ENCODE measurements around the gene MPO.

Gene MPO

GRCh38 chr17:58273453-58274104 is 7.2 kb downstream of the MPO start:
- H3K9ac ChIP-seq (ENCODE audit: low read length) = no peak overlapping the region
- no peak overlapping the region for H3K27ac ChIP-seq (ENCODE audit: low read depth, low read length)
- H3K4me1 ChIP-seq (ENCODE audit: control insufficient read depth, low read depth, low read length) = no peaks in the 10 kb centered on the region
- no peaks in the 10 kb centered on the region for H3K36me3 ChIP-seq (ENCODE audit: control insufficient read depth, insufficient read depth, low read length)
- H3K4me2 ChIP-seq (ENCODE audit: low read length) = no peak overlapping the region
- H3K79me2 ChIP-seq (ENCODE audit: control insufficient read depth, insufficient read depth, low read length) = no peaks in the 10 kb centered on the region
- H3K27me3 ChIP-seq (ENCODE audit: insufficient read depth, low read length, poor library complexity) = no peaks in the 10 kb centered on the region
- no peak overlapping the region for H2BK15ac ChIP-seq (replicated peaks; ENCODE audit: low read depth)
- H4K5ac ChIP-seq (ENCODE audit: low read length) = no peak overlapping the region
- DNase-seq = no peak
- no CpG with 5 or more reads among the region's 15 CpGs for WGBS (ENCODE audit: extremely low coverage, insufficient coverage, low lambda C conversion rate)
- H4K8ac ChIP-seq (ENCODE audit: low read depth, low read length) = no peak overlapping the region
- H2BK5ac ChIP-seq (ENCODE audit: low read length) = no peak overlapping the region
- H3K4me3 ChIP-seq (ENCODE audit: low read length) = no peak overlapping the region
- no peak overlapping the region for H2BK120ac ChIP-seq (ENCODE audit: low read depth, low read length)
- no peak overlapping the region for H3K4ac ChIP-seq (ENCODE audit: low read depth, low read length)
- no peak overlapping the region for H3K18ac ChIP-seq (ENCODE audit: low read length)
- no peak overlapping the region for H3K23ac ChIP-seq (ENCODE audit: low read length)
- no peak overlapping the region for H2AK5ac ChIP-seq (ENCODE audit: low read length)
- no peaks in the 10 kb centered on the region for H3K79me1 ChIP-seq (ENCODE audit: low read length)
- no peak overlapping the region for H3K56ac ChIP-seq (ENCODE audit: low read length)

GRCh38 chr17:58272367-58273280 is 8.1 kb downstream of the MPO start:
- Histone ChIP-seq H3K27ac (ENCODE audit: low read depth, low read length) (no peak overlapping the region), H3K18ac (ENCODE audit: low read length) (no peak overlapping the region), H3K23ac (ENCODE audit: low read length) (no peak overlapping the region), H3K4ac (ENCODE audit: low read depth, low read length) (no peak overlapping the region), H3K56ac (ENCODE audit: low read length) (no peak overlapping the region), H2BK120ac (ENCODE audit: low read depth, low read length) (no peak overlapping the region), H3K4me1 (ENCODE audit: control insufficient read depth, low read depth, low read length) (no peaks in the 10 kb centered on the region), H2BK15ac (replicated peaks; ENCODE audit: low read depth) (no peak overlapping the region), H3K79me1 (ENCODE audit: low read length) (no peaks in the 10 kb centered on the region), H4K5ac (ENCODE audit: low read length) (no peak overlapping the region), H3K27me3 (ENCODE audit: insufficient read depth, low read length, poor library complexity) (no peaks in the 10 kb centered on the region), H3K4me3 (ENCODE audit: low read length) (no peak overlapping the region), H2BK5ac (ENCODE audit: low read length) (no peak overlapping the region), H2AK5ac (ENCODE audit: low read length) (no peak overlapping the region), H4K8ac (ENCODE audit: low read depth, low read length) (no peak overlapping the region), H3K9ac (ENCODE audit: low read length) (no peak overlapping the region), H3K79me2 (ENCODE audit: control insufficient read depth, insufficient read depth, low read length) (no peaks in the 10 kb centered on the region), H3K4me2 (ENCODE audit: low read length) (no peak overlapping the region), H3K36me3 (ENCODE audit: control insufficient read depth, insufficient read depth, low read length) (no peaks in the 10 kb centered on the region)
- no CpG with 5 or more reads among the region's 12 CpGs for WGBS (ENCODE audit: extremely low coverage, insufficient coverage, low lambda C conversion rate)
- DNase-seq = no peak

GRCh38 chr17:58271216-58271931 is 9.4 kb downstream of the MPO start:
- H3K23ac ChIP-seq (ENCODE audit: low read length) = no peak overlapping the region
- no peaks in the 10 kb centered on the region for H3K79me2 ChIP-seq (ENCODE audit: control insufficient read depth, insufficient read depth, low read length)
- H3K27me3 ChIP-seq (ENCODE audit: insufficient read depth, low read length, poor library complexity) = no peaks in the 10 kb centered on the region
- DNase-seq = no peak
- no peak overlapping the region for H3K18ac ChIP-seq (ENCODE audit: low read length)
- no peak overlapping the region for H3K56ac ChIP-seq (ENCODE audit: low read length)
- H4K5ac ChIP-seq (ENCODE audit: low read length) = no peak overlapping the region
- no peak overlapping the region for H4K8ac ChIP-seq (ENCODE audit: low read depth, low read length)
- H2BK15ac ChIP-seq (replicated peaks; ENCODE audit: low read depth) = no peak overlapping the region
- H3K4me2 ChIP-seq (ENCODE audit: low read length) = no peak overlapping the region
- H3K79me1 ChIP-seq (ENCODE audit: low read length) = no peaks in the 10 kb centered on the region
- no peaks in the 10 kb centered on the region for H3K36me3 ChIP-seq (ENCODE audit: control insufficient read depth, insufficient read depth, low read length)
- WGBS (ENCODE audit: extremely low coverage, insufficient coverage, low lambda C conversion rate) = no CpG with 5 or more reads among the region's 21 CpGs
- no peak overlapping the region for H2AK5ac ChIP-seq (ENCODE audit: low read length)
- H3K4me3 ChIP-seq (ENCODE audit: low read length) = no peak overlapping the region
- H3K4ac ChIP-seq (ENCODE audit: low read depth, low read length) = no peak overlapping the region
- no peak overlapping the region for H2BK5ac ChIP-seq (ENCODE audit: low read length)
- no peak overlapping the region for H3K9ac ChIP-seq (ENCODE audit: low read length)
- H2BK120ac ChIP-seq (ENCODE audit: low read depth, low read length) = no peak overlapping the region
- no peaks in the 10 kb centered on the region for H3K4me1 ChIP-seq (ENCODE audit: control insufficient read depth, low read depth, low read length)
- H3K27ac ChIP-seq (ENCODE audit: low read depth, low read length) = no peak overlapping the region

DNA sequence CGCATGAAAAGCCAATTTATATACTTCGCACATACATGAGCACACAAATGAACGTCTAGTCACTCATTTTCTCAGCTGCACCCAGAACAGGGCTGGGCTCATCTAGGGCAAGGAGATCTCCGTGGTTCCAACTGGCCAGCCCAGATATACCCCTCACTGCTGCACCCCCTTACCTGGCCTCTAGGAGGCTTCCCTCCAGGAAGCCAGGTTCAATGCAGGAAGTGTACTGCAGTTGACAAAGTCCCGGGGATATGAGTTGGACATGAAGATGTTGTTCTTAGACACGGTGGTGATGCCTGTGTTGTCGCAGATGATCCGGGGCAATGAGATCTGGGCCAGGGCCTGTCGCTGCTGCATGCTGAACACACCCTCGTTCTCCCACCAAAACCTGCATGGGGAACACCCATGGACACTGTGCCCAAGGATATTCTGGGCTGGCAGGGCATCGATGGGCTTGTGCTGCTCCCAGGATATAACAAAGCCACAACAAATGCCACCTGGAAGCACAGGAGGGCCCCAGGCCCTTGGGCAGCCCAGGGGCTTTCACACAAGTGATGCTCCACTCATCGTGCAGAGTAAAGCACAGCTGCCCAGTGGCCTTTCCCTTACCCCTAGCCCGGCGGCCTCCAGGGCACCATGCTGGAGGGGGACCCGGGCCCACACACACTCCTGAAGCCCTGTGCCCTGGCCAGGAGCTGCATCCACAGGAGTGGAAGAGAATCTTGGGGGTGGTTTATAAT is 10.1 kb downstream of the MPO start:
- Histone ChIP-seq H3K79me1 (ENCODE audit: low read length) (no peaks in the 10 kb centered on the region), H3K27ac (ENCODE audit: low read depth, low read length) (no peak overlapping the region), H3K23ac (ENCODE audit: low read length) (no peak overlapping the region), H2AK5ac (ENCODE audit: low read length) (no peak overlapping the region), H3K4me3 (ENCODE audit: low read length) (no peak overlapping the region), H3K4me2 (ENCODE audit: low read length) (no peak overlapping the region), H3K79me2 (ENCODE audit: control insufficient read depth, insufficient read depth, low read length) (no peaks in the 10 kb centered on the region), H4K5ac (ENCODE audit: low read length) (no peak overlapping the region), H2BK120ac (ENCODE audit: low read depth, low read length) (no peak overlapping the region), H3K18ac (ENCODE audit: low read length) (no peak overlapping the region), H3K36me3 (ENCODE audit: control insufficient read depth, insufficient read depth, low read length) (no peaks in the 10 kb centered on the region), H3K4ac (ENCODE audit: low read depth, low read length) (no peak overlapping the region), H3K4me1 (ENCODE audit: control insufficient read depth, low read depth, low read length) (no peaks in the 10 kb centered on the region), H3K27me3 (ENCODE audit: insufficient read depth, low read length, poor library complexity) (no peaks in the 10 kb centered on the region), H2BK5ac (ENCODE audit: low read length) (no peak overlapping the region), H3K56ac (ENCODE audit: low read length) (no peak overlapping the region), H2BK15ac (replicated peaks; ENCODE audit: low read depth) (no peak overlapping the region), H3K9ac (ENCODE audit: low read length) (no peak overlapping the region), H4K8ac (ENCODE audit: low read depth, low read length) (no peak overlapping the region)
- peak; percentile 31 for DNase-seq
- WGBS (ENCODE audit: extremely low coverage, insufficient coverage, low lambda C conversion rate) = no CpG with 5 or more reads among the region's 15 CpGs

DNA sequence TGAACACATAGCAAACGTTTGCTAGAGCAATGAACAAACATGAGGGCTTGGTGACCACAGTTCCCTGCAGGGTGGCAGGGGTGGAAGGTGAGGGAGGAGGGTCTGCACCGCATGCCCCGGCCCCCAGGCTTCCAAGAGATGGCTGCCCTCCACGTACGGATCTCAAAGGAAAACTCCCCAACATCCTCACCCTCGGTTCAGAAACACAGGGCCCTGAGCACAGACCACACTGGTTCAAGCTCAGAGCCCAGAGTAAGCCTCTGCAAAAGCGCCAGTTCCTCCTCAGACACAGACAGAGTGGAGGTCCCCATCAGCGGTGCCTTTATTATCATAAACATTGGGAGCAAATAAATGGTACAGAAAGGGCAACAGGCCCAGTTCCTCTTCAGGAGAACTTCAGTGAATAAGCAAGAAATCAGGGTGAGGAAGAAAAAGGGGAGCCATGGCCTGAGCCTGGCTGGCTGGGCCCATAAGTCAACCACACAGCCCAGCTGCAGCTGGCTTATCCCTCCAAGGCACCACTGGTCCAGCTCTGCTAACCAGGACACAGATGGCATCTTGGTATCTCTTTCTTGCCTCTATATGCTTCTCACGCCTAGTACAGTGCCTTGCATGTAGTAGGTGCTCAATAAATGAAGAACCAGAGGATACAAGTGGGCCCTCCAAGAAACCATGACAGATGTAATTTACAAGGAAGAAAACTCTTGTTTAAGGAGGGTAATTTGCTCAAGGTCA is 11.0 kb downstream of the MPO start:
- Histone ChIP-seq H3K4me3 (ENCODE audit: low read length) (no peak overlapping the region), H4K8ac (ENCODE audit: low read depth, low read length) (no peak overlapping the region), H3K79me2 (ENCODE audit: control insufficient read depth, insufficient read depth, low read length) (no peaks in the 10 kb centered on the region), H4K5ac (ENCODE audit: low read length) (no peak overlapping the region), H2BK15ac (replicated peaks; ENCODE audit: low read depth) (no peak overlapping the region), H3K23ac (ENCODE audit: low read length) (no peak overlapping the region), H3K27me3 (ENCODE audit: insufficient read depth, low read length, poor library complexity) (no peaks in the 10 kb centered on the region), H2BK120ac (ENCODE audit: low read depth, low read length) (no peak overlapping the region), H3K56ac (ENCODE audit: low read length) (no peak overlapping the region), H3K4me2 (ENCODE audit: low read length) (no peak overlapping the region), H3K79me1 (ENCODE audit: low read length) (no peaks in the 10 kb centered on the region), H3K4me1 (ENCODE audit: control insufficient read depth, low read depth, low read length) (no peaks in the 10 kb centered on the region), H3K4ac (ENCODE audit: low read depth, low read length) (no peak overlapping the region), H2BK5ac (ENCODE audit: low read length) (no peak overlapping the region), H2AK5ac (ENCODE audit: low read length) (no peak overlapping the region), H3K36me3 (ENCODE audit: control insufficient read depth, insufficient read depth, low read length) (no peaks in the 10 kb centered on the region), H3K9ac (ENCODE audit: low read length) (no peak overlapping the region), H3K27ac (ENCODE audit: low read depth, low read length) (no peak overlapping the region), H3K18ac (ENCODE audit: low read length) (no peak overlapping the region)
- no CpG with 5 or more reads among the region's 9 CpGs for WGBS (ENCODE audit: extremely low coverage, insufficient coverage, low lambda C conversion rate)
- DNase-seq = no peak
